Neural cell (in vitro differentiated cells): ENCODE data around the gene KRT2.

Experiments used
- EP300 ChIP-seq: fragments of 450-650 bp; conservative IDR thresholded peaks from 2 replicates; pipeline ENCODE4 v1.6.1; 2014; ENCODE audit warnings: antibody characterized with exemption, mild to moderate bottlenecking, moderate library complexity; ENCODE audit not compliant: poor library complexity, severe bottlenecking
- MXI1 ChIP-seq: fragments of 450-650 bp; conservative IDR thresholded peaks from 2 replicates; pipeline ENCODE4 v1.6.1; 2014; ENCODE audit warnings: antibody characterized with exemption, mild to moderate bottlenecking; ENCODE audit not compliant: poor library complexity, severe bottlenecking
- TF ChIP-seq, protein P1 (sequence below): fragments of 450-650 bp; IDR thresholded peaks from 2 replicates; pipeline ENCODE4 v1.5.1; 2014; ENCODE audit warnings: antibody characterized with exemption, mild to moderate bottlenecking, moderate library complexity; ENCODE audit not compliant: poor library complexity, severe bottlenecking
- TF ChIP-seq, protein P2 (sequence below): IDR thresholded peaks from 2 replicates; pipeline ENCODE4 v1.6.1; 2012; ENCODE audit warnings: borderline replicate concordance

DNA sequence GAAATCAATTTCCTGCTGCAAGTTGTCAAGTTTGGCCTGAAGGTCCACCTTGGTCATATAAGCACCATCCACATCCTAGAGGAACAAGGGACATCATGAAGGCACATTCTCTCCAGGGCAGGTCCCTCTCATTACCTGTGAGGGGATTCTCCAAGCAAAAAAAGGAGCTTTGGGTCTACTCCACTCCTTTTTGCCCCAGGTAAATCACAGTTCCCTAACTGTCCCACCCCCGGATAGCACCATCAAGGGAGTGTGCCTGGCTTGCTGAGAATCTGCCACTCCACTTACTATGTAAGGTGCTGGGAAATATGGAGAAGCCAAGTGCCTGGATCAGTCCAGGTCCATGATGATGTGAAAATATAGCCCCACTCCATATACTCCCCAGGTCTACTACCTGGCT lies 25.7 kb upstream of the KRT2 start:
- TF ChIP-seq, protein P1, sequence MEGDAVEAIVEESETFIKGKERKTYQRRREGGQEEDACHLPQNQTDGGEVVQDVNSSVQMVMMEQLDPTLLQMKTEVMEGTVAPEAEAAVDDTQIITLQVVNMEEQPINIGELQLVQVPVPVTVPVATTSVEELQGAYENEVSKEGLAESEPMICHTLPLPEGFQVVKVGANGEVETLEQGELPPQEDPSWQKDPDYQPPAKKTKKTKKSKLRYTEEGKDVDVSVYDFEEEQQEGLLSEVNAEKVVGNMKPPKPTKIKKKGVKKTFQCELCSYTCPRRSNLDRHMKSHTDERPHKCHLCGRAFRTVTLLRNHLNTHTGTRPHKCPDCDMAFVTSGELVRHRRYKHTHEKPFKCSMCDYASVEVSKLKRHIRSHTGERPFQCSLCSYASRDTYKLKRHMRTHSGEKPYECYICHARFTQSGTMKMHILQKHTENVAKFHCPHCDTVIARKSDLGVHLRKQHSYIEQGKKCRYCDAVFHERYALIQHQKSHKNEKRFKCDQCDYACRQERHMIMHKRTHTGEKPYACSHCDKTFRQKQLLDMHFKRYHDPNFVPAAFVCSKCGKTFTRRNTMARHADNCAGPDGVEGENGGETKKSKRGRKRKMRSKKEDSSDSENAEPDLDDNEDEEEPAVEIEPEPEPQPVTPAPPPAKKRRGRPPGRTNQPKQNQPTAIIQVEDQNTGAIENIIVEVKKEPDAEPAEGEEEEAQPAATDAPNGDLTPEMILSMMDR = no peak
- TF ChIP-seq, protein P2, sequence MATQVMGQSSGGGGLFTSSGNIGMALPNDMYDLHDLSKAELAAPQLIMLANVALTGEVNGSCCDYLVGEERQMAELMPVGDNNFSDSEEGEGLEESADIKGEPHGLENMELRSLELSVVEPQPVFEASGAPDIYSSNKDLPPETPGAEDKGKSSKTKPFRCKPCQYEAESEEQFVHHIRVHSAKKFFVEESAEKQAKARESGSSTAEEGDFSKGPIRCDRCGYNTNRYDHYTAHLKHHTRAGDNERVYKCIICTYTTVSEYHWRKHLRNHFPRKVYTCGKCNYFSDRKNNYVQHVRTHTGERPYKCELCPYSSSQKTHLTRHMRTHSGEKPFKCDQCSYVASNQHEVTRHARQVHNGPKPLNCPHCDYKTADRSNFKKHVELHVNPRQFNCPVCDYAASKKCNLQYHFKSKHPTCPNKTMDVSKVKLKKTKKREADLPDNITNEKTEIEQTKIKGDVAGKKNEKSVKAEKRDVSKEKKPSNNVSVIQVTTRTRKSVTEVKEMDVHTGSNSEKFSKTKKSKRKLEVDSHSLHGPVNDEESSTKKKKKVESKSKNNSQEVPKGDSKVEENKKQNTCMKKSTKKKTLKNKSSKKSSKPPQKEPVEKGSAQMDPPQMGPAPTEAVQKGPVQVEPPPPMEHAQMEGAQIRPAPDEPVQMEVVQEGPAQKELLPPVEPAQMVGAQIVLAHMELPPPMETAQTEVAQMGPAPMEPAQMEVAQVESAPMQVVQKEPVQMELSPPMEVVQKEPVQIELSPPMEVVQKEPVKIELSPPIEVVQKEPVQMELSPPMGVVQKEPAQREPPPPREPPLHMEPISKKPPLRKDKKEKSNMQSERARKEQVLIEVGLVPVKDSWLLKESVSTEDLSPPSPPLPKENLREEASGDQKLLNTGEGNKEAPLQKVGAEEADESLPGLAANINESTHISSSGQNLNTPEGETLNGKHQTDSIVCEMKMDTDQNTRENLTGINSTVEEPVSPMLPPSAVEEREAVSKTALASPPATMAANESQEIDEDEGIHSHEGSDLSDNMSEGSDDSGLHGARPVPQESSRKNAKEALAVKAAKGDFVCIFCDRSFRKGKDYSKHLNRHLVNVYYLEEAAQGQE = no peak
- TF ChIP-seq EP300 (no peak), MXI1 (no peak)
